HFFc6 (cell line): Measurements from ENCODE around the gene ATXN3. TPM values are rescaled to one million over a fixed set of nuclear protein-coding genes. Genes with fewer than 3 reads are reported as not detected.
A peak's percentile ranks its signal among the peaks of the same experiment; 100 is the strongest.

ENCODE experiments used
- DNase-seq: peaks from one replicate; pipeline ENCODE4 v3.0.0-alpha.2; 2018
- H3K27ac Mint-ChIP-seq: 2 replicates; pipeline ENCODE4 v1.8.0; 2020; ENCODE audit warnings: mild to moderate bottlenecking, mixed read lengths
- H3K27me3 Mint-ChIP-seq: 2 replicates; pipeline ENCODE4 v1.8.0; 2021; ENCODE audit warnings: mild to moderate bottlenecking, moderate library complexity, mixed read lengths; ENCODE audit not compliant: insufficient read depth
- H3K36me3 Mint-ChIP-seq: 2 replicates; pipeline ENCODE4 v1.8.0; 2021; ENCODE audit warnings: low read depth, mixed read lengths
- H3K4me1 Mint-ChIP-seq: 2 replicates; pipeline ENCODE4 v1.8.0; 2020; ENCODE audit warnings: low read depth, mixed read lengths
- H3K4me3 Mint-ChIP-seq: 2 replicates; pipeline ENCODE4 v1.8.0; 2020; ENCODE audit warnings: mild to moderate bottlenecking, moderate library complexity, mixed read lengths
- H3K9me3 Mint-ChIP-seq: 2 replicates; pipeline ENCODE4 v1.8.0; 2020; ENCODE audit warnings: mild to moderate bottlenecking, mixed read lengths
- total RNA-seq, 6 experiments: library from RNA; stranded (reverse); fragmentation: NEBNext Ultra II Directional; extraction: Animal tissue kit (Norgen Biotek cat#: 25700); gene quantifications; 2 replicates in 1 of 6; 3 replicates in 5 of 6; pipeline ENCODE4 v1.2.3, GENCODE V29; 2021
- TF ChIP-seq, protein P1 (sequence below): fragments of 200-600 bp; sonication (generic); IDR thresholded peaks from 2 replicates; pipeline ENCODE4 v1.5.0; 2021; ENCODE audit warnings: antibody characterized with exemption, mild to moderate bottlenecking

The ATXN3 gene
- total RNA-seq, 6 experiments from 2014 or later = 18.5 to 22.4 (median 21.6) TPM

DNA sequence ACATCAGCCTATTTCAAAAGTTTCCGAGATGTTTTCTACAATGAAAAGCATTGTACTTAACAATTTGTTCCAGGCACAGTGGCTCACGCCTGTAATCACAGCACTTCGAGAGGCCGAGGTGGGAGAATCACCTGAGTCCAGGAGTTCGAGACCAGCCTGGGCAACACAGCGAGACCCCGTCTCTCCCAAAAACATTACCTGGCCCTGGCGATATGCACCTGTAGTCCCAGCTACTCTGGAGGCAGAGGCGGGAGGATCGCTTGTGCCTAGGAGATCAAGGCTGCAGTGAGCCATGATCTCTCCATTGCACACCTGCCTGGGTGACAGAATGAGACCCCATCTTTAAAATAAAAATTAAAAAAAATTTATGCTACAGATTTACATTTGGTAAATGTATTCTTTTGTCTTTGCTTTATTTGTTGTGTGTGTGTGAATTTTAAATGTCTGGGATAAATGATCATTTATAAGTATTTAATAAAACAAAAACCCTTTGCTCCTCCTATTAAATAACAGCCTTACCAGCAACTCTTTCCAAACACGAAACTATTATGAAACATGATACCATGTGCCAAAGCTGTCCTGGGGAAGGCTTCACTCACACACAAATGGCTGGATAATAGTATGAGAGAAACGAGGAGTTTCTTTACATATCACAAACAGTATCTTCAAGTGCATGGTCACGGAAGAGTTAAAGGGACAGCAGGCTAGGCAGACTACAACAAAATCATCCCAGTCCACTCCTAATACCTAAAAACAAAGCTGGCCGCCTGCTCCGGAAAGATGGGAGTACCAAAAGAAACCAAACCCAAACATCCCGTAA lies 1.1 kb downstream of the ATXN3 start:
- Mint-ChIP-seq H3K4me3 (peak overlapping the region; percentile 97), H3K36me3 (no peaks in the 10 kb centered on the region), H3K27ac (peak overlapping the region; percentile 97), H3K9me3 (no peaks in the 10 kb centered on the region), H3K4me1 (peaks cover 7% of the 10 kb centered on the region; the same call in 1 of the 2 replicates), H3K27me3 (no peaks in the 10 kb centered on the region)
- DNase-seq = peak; percentile 29
- TF ChIP-seq, protein P1, sequence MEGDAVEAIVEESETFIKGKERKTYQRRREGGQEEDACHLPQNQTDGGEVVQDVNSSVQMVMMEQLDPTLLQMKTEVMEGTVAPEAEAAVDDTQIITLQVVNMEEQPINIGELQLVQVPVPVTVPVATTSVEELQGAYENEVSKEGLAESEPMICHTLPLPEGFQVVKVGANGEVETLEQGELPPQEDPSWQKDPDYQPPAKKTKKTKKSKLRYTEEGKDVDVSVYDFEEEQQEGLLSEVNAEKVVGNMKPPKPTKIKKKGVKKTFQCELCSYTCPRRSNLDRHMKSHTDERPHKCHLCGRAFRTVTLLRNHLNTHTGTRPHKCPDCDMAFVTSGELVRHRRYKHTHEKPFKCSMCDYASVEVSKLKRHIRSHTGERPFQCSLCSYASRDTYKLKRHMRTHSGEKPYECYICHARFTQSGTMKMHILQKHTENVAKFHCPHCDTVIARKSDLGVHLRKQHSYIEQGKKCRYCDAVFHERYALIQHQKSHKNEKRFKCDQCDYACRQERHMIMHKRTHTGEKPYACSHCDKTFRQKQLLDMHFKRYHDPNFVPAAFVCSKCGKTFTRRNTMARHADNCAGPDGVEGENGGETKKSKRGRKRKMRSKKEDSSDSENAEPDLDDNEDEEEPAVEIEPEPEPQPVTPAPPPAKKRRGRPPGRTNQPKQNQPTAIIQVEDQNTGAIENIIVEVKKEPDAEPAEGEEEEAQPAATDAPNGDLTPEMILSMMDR = no peak

DNA sequence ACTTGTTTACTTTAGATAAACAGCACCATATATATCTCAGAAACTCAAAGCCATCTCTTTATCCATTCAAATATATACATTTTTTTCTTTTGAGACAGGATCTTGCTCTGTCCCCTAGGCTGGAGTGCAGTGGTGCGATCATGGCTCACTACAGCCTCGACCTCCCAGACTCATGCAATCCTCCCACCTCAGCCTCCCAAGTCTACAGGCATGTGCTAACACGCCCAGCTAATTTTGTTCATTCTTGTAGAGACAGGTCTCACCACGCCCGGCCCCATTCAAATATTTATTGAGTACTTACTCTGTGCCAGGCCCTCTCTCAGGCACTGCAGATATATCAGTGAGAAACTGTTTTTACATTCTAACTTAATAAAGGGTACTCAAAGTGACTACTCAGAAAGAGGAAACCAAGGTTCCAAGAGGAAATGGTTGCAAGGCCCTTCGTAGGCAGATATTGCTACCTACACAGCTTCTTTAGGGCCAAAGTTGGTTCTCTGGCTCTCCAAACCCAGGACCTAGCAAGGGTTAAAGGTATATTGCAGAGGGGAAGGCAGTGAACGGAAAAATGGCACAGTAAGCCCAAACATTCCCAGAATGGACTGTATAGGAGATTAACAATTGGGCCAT lies 2.9 kb downstream of the ATXN3 start:
- TF ChIP-seq, protein P1 = no peak
- Mint-ChIP-seq H3K9me3 (no peaks in the 10 kb centered on the region), H3K27ac (no peak overlapping the region), H3K4me3 (no peak overlapping the region), H3K27me3 (peaks cover 3% of the 10 kb centered on the region; the same call in 1 of the 2 replicates), H3K4me1 (peaks cover 17% of the 10 kb centered on the region), H3K36me3 (no peaks in the 10 kb centered on the region)
- DNase-seq = no peak

DNA sequence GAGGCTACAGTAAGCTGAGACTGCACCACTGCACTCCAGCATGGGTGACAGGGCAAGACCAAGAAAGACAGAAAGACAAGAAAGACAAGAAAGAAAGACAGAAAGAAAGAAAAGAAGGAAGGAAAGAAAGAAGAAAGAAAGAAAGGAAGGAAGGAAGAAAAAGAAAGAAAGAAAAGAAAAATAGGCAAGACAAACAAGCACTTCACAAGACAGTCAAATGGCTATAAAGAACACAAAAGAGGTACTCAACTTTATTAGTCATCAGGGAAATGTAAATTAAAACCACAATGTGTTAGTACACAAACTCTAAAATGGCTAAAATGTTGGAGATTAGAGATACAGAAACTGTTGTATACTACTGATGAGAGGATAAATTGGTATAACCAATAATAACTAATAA lies 6.6 kb downstream of the ATXN3 start:
- Mint-ChIP-seq H3K27ac (no peak overlapping the region), H3K9me3 (no peaks in the 10 kb centered on the region), H3K4me1 (peaks cover 11% of the 10 kb centered on the region), H3K27me3 (peaks cover 3% of the 10 kb centered on the region; the same call in 1 of the 2 replicates), H3K4me3 (no peak overlapping the region), H3K36me3 (no peaks in the 10 kb centered on the region)
- DNase-seq = no peak
- TF ChIP-seq, protein P1 = no peak

DNA sequence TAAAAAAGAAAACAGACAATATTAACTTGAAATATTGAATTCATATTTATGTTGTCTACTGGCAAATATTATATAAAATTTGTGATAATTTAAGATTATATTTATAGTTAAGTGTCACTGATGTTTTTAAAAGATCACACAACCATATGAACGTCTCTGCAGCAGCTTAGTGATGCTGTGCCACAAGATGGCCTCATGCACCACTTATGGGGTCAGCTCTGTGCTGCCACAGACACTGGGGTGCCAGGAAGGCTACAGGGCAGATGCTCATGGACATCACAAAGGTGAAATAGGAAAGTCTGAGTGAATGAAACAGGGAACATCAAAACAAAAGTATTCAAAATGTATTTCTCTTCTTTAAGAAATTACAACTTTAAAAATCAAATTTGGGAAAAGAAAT lies 13.1 kb downstream of the ATXN3 start:
- H3K4me3 Mint-ChIP-seq = no peak overlapping the region
- DNase-seq = no peak
- no peak overlapping the region for H3K27ac Mint-ChIP-seq
- peaks cover 4% of the 10 kb centered on the region for H3K36me3 Mint-ChIP-seq
- TF ChIP-seq, protein P1 = peak; percentile 39
- H3K4me1 Mint-ChIP-seq = no peaks in the 10 kb centered on the region
- H3K9me3 Mint-ChIP-seq = no peaks in the 10 kb centered on the region
- H3K27me3 Mint-ChIP-seq = no peaks in the 10 kb centered on the region

DNA sequence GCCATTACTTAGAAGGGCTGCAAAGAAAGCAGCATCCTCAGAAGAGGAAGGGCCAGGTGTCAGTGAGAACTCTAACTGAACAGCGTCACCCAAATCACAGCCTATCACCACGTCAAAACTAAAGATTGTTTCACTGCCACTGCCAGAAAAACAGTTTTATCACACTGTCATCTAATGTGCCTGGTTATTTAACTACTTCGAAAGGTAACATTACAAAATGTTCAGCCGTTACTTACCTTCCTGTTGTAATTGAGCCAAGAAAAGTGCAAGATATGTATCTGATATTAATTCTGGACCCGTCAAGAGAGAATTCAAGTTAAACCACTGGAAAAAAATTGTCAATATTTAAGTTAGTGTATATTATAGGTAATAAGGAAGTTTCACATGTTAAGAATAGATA lies 17.9 kb downstream of the ATXN3 start:
- H3K27me3 Mint-ChIP-seq = no peaks in the 10 kb centered on the region; the same call in 1 of the 2 replicates
- H3K4me1 Mint-ChIP-seq = no peaks in the 10 kb centered on the region
- DNase-seq = no peak
- H3K36me3 Mint-ChIP-seq = peaks cover 12% of the 10 kb centered on the region
- no peak overlapping the region for H3K4me3 Mint-ChIP-seq
- TF ChIP-seq, protein P1 = no peak
- H3K9me3 Mint-ChIP-seq = no peaks in the 10 kb centered on the region
- H3K27ac Mint-ChIP-seq = no peak overlapping the region
